LHCN-M2 (cell line): ENCODE data around the gene GRIN2D. TPM values are rescaled to one million over a fixed set of nuclear protein-coding genes. Genes with fewer than 3 reads are reported as not detected.

Experiments
- DNase-seq: peaks from one replicate; pipeline ENCODE4 v3.0.0-alpha.2; 2012; ENCODE audit warnings: low read depth
- polyA plus RNA-seq: library from polyadenylated mRNA; unstranded; fragments of >200 nt; gene quantifications from one replicate; pipeline ENCODE4 v1.2.1, GENCODE V29; 2012; ENCODE audit warnings: missing spikeins
- total RNA-seq: library from RNA; depleted of rRNA; stranded (reverse); fragments of >200 nt; gene quantifications from 2 replicates; pipeline ENCODE4 v1.2.3, GENCODE V29; 2014; rRNA removed

Gene GRIN2D
- not detected in 2 replicates for total RNA-seq
- 0.17 TPM for polyA plus RNA-seq

GRCh38 chr19:48393559-48394330 lies at the start of gene GRIN2D:
TSS of gene GRIN2D (plus strand) at chr19:48393668. CDS start at chr19:48398393, 4,725 bp downstream.
- DNase-seq, result no peak

DNA sequence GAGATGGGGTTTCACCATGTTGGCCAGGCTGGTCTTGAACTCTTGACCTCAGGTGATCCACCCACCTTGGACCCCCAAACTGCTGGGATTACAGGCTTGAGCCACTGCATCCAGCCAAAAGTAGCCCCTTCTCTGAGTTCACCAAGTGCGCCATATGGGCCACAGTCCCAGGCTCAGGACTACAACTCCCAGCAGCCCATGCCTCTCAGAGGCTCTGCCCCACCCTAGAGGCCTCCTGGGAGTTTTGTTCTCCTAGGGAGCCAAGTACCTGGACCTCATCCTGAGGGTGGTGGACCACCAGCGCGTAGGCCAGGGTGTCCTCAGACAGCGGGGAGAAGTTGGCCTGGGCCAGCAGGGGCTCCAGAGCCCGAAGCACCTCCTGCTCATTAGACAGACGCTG lies 48.6 kb upstream of the GRIN2D start:
- no peak for DNase-seq

GRCh38 chr19:48346191-48346590 lies 47.3 kb upstream of the GRIN2D start:
- DNase-seq, result no peak

DNA sequence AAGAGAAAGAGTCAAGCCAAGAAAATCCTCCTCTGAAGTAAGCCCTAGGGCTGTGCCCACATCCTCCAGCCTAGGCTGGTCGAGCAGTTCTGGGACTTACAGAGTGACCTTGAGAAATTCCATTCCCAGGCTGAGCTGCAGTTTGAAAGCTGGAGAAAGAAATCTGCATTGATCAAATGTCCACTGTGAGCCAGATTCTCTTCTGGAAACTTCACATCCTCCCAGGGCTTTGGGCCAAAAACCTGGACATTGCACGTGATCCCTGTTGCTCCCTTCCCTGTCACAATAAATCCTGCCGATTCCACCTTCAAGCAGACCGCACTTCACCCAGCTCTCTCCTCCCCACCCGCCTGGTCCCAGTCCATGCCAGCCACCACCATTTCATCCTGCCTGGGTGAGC lies 45.4 kb upstream of the GRIN2D start:
- no peak for DNase-seq

DNA sequence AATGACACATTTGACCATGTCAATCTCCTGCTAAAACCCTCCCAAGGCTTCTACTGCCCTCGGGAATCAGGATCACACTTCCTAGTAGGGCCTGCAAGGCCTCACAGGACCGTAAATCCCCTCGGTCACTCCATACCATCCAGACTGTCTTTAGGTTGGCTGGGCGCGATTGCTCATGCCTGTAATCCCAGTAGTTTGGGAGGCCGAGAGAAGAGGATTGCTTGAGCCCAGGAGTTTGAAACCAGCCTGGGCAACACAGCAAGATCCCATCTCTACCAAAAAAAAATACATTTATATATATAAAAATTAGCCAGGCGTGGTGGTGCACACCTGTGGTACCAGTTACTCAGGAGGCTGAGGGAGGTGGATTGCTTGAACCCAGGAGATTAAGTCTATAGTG lies 44.7 kb upstream of the GRIN2D start:
- no peak for DNase-seq

GRCh38 chr19:48350856-48351255 lies 42.6 kb upstream of the GRIN2D start:
- no peak for DNase-seq

- peak; percentile 35 for DNase-seq
These were observed 42.1 kb upstream of the GRIN2D start for GRCh38 chr19:48351341-48351752.

DNA sequence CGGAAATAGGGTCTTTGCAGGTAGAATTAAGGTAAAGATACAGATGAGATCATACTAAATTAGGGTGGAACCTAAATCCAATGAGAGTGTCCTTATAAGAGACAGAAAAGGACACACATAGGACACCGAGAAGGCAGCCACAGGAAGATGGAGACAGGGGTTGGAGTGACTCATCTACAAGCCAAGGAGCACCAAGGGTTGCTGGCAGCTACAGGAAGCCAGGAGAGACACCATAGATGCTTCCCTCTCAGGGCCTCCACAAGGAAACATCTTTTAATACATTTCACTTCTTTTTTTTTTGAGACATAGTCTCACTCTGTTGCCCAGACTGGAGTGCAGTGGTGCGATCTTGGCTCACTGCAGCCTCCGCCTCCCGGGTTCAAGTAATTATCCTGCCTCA lies 39.8 kb upstream of the GRIN2D start:
- DNase-seq, result no peak

DNA sequence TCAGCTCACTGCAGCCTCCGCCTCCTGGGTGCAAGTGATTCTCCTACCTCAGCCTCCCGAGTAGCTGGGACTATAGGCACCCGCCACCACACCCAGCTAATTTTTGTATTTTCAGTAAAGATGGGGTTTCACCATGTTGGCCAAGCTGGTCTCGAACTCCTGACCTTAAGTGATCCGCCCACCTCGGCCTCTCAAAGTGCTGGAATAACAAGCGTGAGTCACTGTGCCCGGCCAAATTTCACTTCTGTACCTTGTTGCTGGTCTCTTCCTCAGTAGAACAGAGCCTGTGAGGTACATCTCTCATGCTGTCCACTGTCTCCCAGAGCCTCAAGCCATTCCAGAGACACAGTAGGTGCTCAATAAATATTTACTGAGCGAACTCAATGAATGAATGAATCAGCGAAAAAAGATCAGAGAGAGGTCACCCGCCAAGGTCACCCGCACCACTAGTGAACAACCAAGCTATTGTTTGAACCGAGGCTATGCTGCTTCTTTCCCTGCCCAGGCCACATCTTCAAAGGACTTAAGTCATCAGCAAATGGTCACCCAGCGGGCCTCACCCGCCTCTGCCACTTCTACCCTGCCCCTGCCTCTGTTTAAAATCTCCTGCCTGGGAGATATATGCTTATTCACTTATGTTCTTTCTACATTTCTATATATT lies 39.0 kb upstream of the GRIN2D start:
- DNase-seq, result no peak

DNA sequence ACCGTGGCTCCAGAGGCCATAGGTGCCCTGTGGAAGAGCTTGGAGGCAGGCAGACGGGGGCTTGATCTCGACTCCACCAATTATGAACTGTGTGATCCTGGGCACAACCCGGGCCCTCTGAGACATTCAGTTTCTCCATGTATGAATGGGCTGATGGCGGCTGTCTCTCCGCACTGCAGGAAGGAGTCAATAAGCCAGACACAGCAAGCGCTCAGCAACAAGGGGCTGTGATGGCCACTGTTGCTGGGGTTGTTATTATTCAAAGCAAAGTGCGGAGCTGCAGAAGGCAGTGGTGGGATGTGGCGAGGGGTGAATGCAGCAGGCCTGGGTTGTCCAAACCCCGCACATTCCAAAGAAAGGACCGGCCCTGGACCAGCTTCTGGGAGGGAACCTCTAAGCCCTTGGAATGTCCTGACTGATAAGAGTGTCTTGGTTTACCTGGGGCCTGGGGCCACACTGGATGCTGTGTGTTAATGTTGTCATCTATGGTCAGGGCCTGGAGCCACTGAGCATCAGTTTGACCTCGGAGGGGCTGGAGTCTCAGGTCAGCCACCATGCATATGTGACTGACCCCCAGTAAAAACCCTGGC lies 38.0 kb upstream of the GRIN2D start:
- DNase-seq, result no peak

- no peak for DNase-seq
These were observed 34.3 kb upstream of the GRIN2D start for GRCh38 chr19:48359123-48359522.

DNA sequence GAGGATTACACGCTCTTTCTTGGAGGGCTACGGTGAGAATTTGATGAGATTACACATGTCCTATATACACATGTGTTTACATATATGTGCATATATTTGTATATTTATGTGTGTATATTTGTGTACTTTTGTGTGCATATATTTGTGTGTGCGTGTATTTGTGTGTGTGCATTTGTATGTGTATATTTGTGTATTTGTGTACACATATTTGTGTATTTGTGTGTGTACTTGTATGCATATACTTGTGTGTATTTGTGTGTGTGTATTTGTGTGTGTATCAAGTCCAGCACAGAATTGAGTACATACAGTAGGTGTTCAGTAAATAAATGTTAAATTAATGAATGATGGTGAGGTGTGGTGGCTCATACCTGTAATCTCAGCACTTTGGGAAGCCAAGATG lies 31.6 kb upstream of the GRIN2D start:
- DNase-seq, result no peak

DNA sequence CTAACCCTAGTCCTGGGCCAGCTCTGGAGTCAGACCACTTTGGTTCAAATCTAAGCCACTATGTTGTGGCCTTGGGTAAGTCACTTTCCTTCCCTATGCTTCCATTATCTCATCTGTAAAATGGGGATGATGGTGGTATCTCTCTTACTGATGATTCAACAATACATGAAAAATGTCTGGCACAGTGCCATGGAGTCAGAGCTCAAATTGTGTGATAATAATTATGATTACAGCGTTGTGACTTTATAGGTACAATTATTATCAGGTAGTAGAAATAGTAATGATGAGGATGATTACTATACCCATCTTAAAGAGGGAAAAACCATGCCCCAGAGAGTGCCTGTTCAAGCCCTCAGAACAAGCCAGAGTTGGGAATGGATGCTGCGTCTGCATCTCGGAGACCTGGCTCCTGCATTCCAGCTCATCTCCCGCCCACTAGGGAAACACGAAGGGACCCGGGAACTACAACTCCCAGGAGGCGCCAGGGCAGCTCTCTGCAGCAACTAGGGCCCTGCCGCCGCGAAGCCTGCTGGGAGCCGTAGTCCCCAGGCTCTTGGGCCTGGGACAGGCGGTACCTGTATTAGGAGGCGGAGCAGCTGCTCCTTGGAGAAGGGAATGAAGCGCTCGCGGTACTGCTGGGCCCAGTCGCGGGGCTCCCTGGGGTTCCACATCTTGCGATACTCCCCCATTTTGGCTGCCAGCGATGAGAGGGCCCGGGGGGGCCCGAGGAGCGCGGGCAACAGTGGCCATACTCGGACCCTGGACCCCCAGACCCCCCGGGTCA lies 30.6 kb upstream of the GRIN2D start:
- DNase-seq, result peak; percentile 94

GRCh38 chr19:48363500-48363809 lies 30.0 kb upstream of the GRIN2D start:
- no peak for DNase-seq

- DNase-seq, result peak; percentile 99
These were observed 29.5 kb upstream of the GRIN2D start, which contains the start of the genes SYNGR4 and TMEM143 for GRCh38 chr19:48363810-48364597. TSS of gene SYNGR4 (plus strand) at chr19:48364367. CDS start at chr19:48365843, 1,476 bp downstream. TSS of gene TMEM143 (minus strand) at chr19:48363940. CDS start at chr19:48363920, 20 bp downstream.

- DNase-seq, result no peak
These were observed 28.7 kb upstream of the GRIN2D start for GRCh38 chr19:48364598-48365348.

DNA sequence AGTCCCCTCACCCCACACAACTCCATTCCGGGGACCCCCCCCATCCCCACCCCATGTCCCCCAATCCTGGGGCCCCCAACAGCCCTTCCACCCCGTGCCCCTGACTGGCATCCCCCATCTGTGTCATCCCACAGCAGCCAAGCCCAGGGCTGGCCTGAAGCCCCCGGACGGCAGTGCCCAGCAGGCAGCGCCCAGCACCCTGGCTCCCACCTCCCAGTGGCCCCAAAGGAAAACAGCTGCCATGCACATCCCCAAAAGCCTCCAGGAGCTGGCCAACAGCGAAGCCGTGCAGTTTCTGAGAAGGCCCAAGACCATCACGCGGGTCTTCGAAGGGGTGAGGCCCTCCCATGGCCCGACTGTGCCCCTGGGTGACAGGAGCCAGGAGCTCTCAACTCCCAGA lies 27.9 kb upstream of the GRIN2D start:
- DNase-seq, result no peak

GRCh38 chr19:48367855-48368254 lies 25.6 kb upstream of the GRIN2D start:
- DNase-seq, result no peak

GRCh38 chr19:48368936-48369335 lies 24.5 kb upstream of the GRIN2D start:
- no peak for DNase-seq

- DNase-seq, result no peak
These were observed 22.5 kb upstream of the GRIN2D start for GRCh38 chr19:48370955-48371354.
